ENCODE results near the gene SNRPA1. TPM values are rescaled to one million over a fixed set of nuclear protein-coding genes. Genes with fewer than 3 reads are reported as not detected.

Gene SNRPA1
- total RNA-seq, 4 donors from 2014 or later: 3.2 to 56.4 (median 25.7) TPM

- Histone ChIP-seq H3K27me3 (no peaks in the 10 kb centered on the region), H3K4me1 (no peaks in the 10 kb centered on the region), H3K36me3 (no peaks in the 10 kb centered on the region), H3K9me3 (no peaks in the 10 kb centered on the region), H3K4me3 (peak within 1 kb of the TSS; percentile 55 to 83), H3K27ac (peak within 1 kb of the TSS; percentile 79 to 90)
- peak; percentile 93 to 94 for DNase-seq
- TF ChIP-seq CTCF (IDR thresholded peaks at IDR 0.05): peak; percentile 2 to 51 (median 27)
- peak; percentile 78 to 97 for TF ChIP-seq POLR2A (IDR thresholded peaks at IDR 0.05)
- intact Hi-C loops (cut with DNase I; ENCODE audit: low total_unique reads): no loop called here
Measured at GRCh38 chr15:101251830-101252820, 42.9 kb downstream of the SNRPA1 start, which contains the start of gene CHSY1. Gene CHSY1 (minus strand): TSS chr15:101252048. CDS start chr15:101251456, 592 bp downstream.

- no peaks in the 10 kb centered on the region for H3K4me1 ChIP-seq
- no peak for DNase-seq
Measured at GRCh38 chr15:101250873-101251829, 43.9 kb downstream of the SNRPA1 start.

GRCh38 chr15:101250341-101250831 is 44.7 kb downstream of the SNRPA1 start:
- no peaks in the 10 kb centered on the region for H3K27me3 ChIP-seq
- TF ChIP-seq POLR2A (IDR thresholded peaks at IDR 0.05): no peak
- no peak for TF ChIP-seq CTCF (IDR thresholded peaks at IDR 0.05)
- peak overlapping the region; percentile 78 to 79 for H3K27ac ChIP-seq
- intact Hi-C loops (cut with DNase I; ENCODE audit: low total_unique reads): no loop called here
- no peak for DNase-seq
- peak overlapping the region; percentile 47 to 83 for H3K4me3 ChIP-seq
- H3K36me3 ChIP-seq: no peaks in the 10 kb centered on the region
- H3K9me3 ChIP-seq: no peaks in the 10 kb centered on the region
- no peaks in the 10 kb centered on the region for H3K4me1 ChIP-seq

More at GRCh38 chr15:101250873-101251829, 43.9 kb downstream of the SNRPA1 start:
- Histone ChIP-seq H3K4me3 (peak overlapping the region; percentile 55 to 83), H3K36me3 (no peaks in the 10 kb centered on the region), H3K27ac (peak overlapping the region; percentile 79 to 90), H3K27me3 (no peaks in the 10 kb centered on the region), H3K9me3 (no peaks in the 10 kb centered on the region)
- TF ChIP-seq POLR2A (IDR thresholded peaks at IDR 0.05): no peak
- intact Hi-C loops (cut with DNase I; ENCODE audit: low total_unique reads): no loop called here

- no peak overlapping the region for H3K4me3 ChIP-seq
- peak overlapping the region in 1 of 2 donors; percentile 33 for H3K27ac ChIP-seq
- TF ChIP-seq POLR2A (IDR thresholded peaks at IDR 0.05) (no peak), CTCF (IDR thresholded peaks at IDR 0.05) (no peak)
- H3K36me3 ChIP-seq: no peaks in the 10 kb centered on the region
- H3K4me1 ChIP-seq: no peaks in the 10 kb centered on the region
- intact Hi-C loops (cut with DNase I; ENCODE audit: low total_unique reads): no loop called here
- no peak for DNase-seq
- no peaks in the 10 kb centered on the region for H3K9me3 ChIP-seq
- H3K27me3 ChIP-seq: no peaks in the 10 kb centered on the region
Measured at GRCh38 chr15:101248274-101248673, 46.8 kb downstream of the SNRPA1 start.

Measured in uterus (tissue), 4 donors.